Measurements from ENCODE around the gene TADA2B.

Gene TADA2B

DNA sequence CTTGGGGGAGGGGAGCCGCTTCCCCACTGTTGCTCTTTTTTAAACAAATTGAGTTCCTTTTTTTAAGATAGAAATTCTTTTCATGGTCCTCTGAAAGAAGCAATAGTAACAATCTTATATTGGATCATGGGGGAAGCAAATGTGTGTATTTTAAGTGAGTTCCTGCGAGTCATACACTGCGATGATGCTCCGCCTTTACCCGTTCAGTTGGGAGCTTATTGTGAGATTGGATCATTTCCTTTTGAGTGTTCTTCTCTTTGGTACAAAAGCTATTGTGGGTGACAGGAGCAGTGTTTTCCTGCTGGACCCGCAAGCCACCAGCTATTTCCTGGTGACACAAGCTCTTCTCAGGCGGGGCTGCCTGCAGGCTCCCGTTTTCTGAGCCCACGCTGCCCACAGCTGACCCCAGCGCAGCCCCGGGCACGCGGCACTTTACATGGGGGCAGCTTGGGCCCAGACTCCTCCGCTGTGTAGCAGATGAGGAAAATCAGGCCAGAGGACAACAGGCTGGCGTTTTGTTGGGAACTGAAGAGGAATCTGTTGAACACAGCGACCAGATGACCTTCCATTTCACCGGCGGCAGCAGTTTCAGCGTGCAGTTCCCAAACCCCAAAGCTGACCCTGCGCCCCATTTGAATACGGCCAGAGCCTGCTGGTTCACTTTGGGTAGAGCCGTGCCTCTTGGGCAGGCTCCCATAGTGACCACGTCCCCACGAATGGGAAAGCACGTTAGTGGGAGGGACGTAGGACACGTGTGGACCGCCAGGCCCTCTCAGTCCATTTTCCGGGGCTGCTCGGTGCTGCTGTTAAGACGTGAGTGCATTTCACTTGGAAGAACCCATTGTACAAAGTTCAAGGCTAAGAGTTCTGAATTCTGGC, 12.2 kb downstream of the TADA2B start:
- DNase-seq (ENCODE audit: low spot score), result no peak
- TF ChIP-seq, protein P1, sequence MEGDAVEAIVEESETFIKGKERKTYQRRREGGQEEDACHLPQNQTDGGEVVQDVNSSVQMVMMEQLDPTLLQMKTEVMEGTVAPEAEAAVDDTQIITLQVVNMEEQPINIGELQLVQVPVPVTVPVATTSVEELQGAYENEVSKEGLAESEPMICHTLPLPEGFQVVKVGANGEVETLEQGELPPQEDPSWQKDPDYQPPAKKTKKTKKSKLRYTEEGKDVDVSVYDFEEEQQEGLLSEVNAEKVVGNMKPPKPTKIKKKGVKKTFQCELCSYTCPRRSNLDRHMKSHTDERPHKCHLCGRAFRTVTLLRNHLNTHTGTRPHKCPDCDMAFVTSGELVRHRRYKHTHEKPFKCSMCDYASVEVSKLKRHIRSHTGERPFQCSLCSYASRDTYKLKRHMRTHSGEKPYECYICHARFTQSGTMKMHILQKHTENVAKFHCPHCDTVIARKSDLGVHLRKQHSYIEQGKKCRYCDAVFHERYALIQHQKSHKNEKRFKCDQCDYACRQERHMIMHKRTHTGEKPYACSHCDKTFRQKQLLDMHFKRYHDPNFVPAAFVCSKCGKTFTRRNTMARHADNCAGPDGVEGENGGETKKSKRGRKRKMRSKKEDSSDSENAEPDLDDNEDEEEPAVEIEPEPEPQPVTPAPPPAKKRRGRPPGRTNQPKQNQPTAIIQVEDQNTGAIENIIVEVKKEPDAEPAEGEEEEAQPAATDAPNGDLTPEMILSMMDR (IDR thresholded peaks at IDR 0.05), result no peak
- H3K27ac ChIP-seq, result no peak overlapping the region
- no peak overlapping the region for H3K4me3 ChIP-seq

DNA sequence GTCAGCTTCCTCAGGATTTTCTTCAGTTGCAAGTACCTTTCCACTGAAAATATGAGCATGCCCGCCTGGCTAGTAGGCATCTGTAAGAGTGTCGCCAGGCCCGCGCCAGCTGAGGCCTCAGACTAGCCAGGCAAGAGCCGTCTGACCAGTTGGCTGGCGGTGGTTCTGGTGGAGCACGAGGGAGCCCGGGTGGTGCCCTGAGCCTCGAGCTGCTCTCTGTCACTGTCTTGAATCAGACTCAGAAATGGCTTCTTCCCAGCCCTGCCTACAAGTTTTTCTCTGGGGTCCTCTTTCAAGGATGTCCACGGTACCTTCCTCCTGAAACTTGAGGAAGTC, 12.8 kb downstream of the TADA2B start:
- Histone ChIP-seq H3K4me3 (no peak overlapping the region), H3K27ac (no peak overlapping the region)
- TF ChIP-seq, protein P1 (IDR thresholded peaks at IDR 0.05), result no peak
- no peak for DNase-seq (ENCODE audit: low spot score)

DNA sequence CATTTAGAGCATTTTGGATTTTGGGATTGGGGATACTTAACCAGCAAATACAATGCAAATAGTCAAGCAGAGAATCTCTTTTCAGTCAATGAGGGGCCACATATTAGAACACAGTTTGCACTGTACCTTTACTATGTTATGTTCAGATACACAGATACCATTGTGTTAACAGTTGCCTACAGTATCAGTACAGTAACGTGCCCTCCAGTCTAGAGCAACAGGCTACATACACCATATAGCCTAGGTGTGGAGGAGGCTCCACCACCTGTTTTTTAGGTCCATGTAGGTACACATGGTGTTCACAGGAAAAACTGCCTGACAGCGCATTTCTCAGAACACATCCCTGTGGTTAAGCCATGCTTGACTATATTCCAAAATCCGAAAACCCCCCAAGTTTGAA, 15.6 kb downstream of the TADA2B start:
- H3K4me3 ChIP-seq, result no peak overlapping the region
- TF ChIP-seq, protein P1 (IDR thresholded peaks at IDR 0.05), result no peak
- DNase-seq (ENCODE audit: low spot score), result no peak
- no peak overlapping the region for H3K27ac ChIP-seq

DNA sequence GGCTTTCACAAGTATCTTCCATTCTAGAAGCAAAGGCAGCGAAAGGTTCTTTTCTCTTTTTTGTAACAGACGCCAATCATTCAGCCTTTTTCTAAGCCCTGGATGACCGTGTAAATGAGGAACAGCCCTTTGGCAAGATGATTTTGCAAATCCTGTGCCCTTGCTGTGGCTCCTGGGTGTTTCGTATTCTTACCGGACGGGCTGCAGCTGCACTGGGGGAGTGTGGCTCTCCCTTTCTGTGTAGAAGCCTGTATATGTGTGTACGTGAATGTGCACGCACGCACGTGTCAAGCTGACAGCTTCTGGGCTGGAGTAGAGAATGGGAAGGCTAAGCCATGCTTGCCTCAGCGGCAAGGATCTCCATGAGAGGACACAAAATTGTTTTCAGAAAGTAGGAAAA, 16.5 kb downstream of the TADA2B start:
- no peak overlapping the region for H3K4me3 ChIP-seq
- no peak overlapping the region for H3K27ac ChIP-seq
- no peak for DNase-seq (ENCODE audit: low spot score)
- TF ChIP-seq, protein P1 (IDR thresholded peaks at IDR 0.05), result no peak

DNA sequence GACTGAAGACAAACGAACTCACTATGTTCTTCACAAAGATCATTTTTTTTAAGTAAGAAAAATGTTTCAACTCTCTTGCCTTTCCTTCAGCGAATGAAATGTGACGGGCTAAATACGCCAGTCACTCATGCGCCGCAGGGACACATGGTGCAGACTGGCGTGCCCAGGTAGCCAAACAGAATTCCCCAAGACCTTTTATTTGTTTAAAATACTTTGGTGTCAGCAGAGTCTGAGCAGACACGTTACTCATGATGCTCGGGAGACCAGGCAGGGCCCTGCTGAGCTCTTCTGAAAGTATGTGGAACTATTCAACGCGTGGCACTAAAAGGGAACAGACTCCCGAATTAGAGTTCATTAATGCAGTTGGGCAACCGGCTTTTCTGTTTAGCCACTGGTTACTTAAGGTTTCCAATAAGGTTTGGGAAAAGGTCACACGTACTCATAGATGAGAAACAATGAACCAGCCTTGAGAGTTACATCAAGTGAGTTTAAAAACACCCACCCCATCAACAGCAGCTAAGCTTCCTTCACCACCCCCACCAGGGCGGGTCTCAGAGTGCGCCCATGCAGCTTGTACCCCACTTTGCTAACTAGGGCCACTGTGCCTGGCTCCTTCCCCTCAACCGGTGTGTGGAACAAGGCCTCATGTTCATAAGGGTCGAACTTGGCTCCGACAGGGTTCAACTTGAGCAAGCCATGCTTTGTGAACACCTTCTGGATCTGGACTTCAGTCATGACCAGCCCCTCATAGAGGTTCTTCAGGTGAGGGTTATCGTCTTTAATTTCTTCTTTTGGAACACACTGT, 17.4 kb downstream of the TADA2B start:
- DNase-seq (ENCODE audit: low spot score), result no peak
- Histone ChIP-seq H3K4me3 (no peak overlapping the region), H3K27ac (no peak overlapping the region)
- TF ChIP-seq, protein P1 (IDR thresholded peaks at IDR 0.05), result no peak

DNA sequence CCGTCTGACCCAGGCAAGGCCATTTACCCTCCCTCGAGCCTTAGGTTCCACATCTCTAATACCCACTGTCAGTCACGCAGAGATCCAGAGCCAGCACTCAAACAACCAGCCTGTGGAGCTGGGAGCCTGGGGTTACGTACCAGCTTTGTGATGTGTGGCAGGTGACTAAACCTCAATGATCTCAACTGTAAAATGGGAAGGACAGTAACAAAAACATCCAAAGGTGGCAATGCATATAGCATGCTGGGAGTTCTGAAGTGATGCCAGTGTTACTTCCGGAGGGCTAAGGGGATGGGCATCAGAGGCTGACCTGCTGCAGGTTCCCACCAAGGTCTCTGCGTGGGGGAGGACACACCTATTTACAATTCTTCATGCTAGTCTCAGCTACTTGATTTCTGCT, 18.6 kb downstream of the TADA2B start:
- DNase-seq (ENCODE audit: low spot score), result no peak
- Histone ChIP-seq H3K27ac (no peak overlapping the region), H3K4me3 (no peak overlapping the region)
- TF ChIP-seq, protein P1 (IDR thresholded peaks at IDR 0.05), result no peak

Measured in coronary artery (tissue), 2 donors.